ENCODE data around the gene MVK.

Gene MVK

GRCh38 chr12:109573029-109573913, at the start of gene MVK, which contains the start of gene MMAB:
MVK (plus strand) TSS chr12:109573794; CDS start chr12:109574823, 1,029 bp downstream.
MMAB (minus strand) TSS chr12:109573504; CDS start chr12:109573480, 24 bp downstream.
- H3K27ac ChIP-seq (ENCODE audit: low read depth, low read length): peak within 1 kb of the TSS; percentile 56
- H3K9ac ChIP-seq (ENCODE audit: low read length): peak within 1 kb of the TSS; percentile 33
- no peaks in the 10 kb centered on the region for H3K27me3 ChIP-seq (ENCODE audit: control insufficient read depth, insufficient read depth, low read length)
- peaks cover 8% of the 10 kb centered on the region for H3K36me3 ChIP-seq (ENCODE audit: control insufficient read depth, insufficient read depth, low read length)
- peak within 1 kb of the TSS; percentile 83 for H3K4me3 ChIP-seq (ENCODE audit: low read length)
- peaks cover 9% of the 10 kb centered on the region for H3K4me1 ChIP-seq (ENCODE audit: control insufficient read depth, insufficient read depth, low read length)

- Histone ChIP-seq H3K36me3 (ENCODE audit: control insufficient read depth, insufficient read depth, low read length) (peaks cover 48% of the 10 kb centered on the region), H3K27me3 (ENCODE audit: control insufficient read depth, insufficient read depth, low read length) (no peaks in the 10 kb centered on the region), H3K4me3 (ENCODE audit: low read length) (no peak overlapping the region), H3K4me1 (ENCODE audit: control insufficient read depth, insufficient read depth, low read length) (peaks cover 4% of the 10 kb centered on the region), H3K9ac (ENCODE audit: low read length) (no peak overlapping the region), H3K27ac (ENCODE audit: low read depth, low read length) (no peak overlapping the region)
Measured at GRCh38 chr12:109524466-109525278, 48.9 kb upstream of the MVK start.

GRCh38 chr12:109525279-109525585, 48.4 kb upstream of the MVK start:
- H3K4me1 ChIP-seq (ENCODE audit: control insufficient read depth, insufficient read depth, low read length): peaks cover 4% of the 10 kb centered on the region
- no peaks in the 10 kb centered on the region for H3K27me3 ChIP-seq (ENCODE audit: control insufficient read depth, insufficient read depth, low read length)
- no peak overlapping the region for H3K27ac ChIP-seq (ENCODE audit: low read depth, low read length)
- H3K9ac ChIP-seq (ENCODE audit: low read length): no peak overlapping the region
- H3K4me3 ChIP-seq (ENCODE audit: low read length): no peak overlapping the region
- peaks cover 50% of the 10 kb centered on the region for H3K36me3 ChIP-seq (ENCODE audit: control insufficient read depth, insufficient read depth, low read length)

GRCh38 chr12:109527489-109528123, 46.0 kb upstream of the MVK start:
- Histone ChIP-seq H3K4me3 (ENCODE audit: low read length) (no peak overlapping the region), H3K27ac (ENCODE audit: low read depth, low read length) (no peak overlapping the region), H3K4me1 (ENCODE audit: control insufficient read depth, insufficient read depth, low read length) (peaks cover 4% of the 10 kb centered on the region), H3K36me3 (ENCODE audit: control insufficient read depth, insufficient read depth, low read length) (peaks cover 48% of the 10 kb centered on the region), H3K27me3 (ENCODE audit: control insufficient read depth, insufficient read depth, low read length) (no peaks in the 10 kb centered on the region), H3K9ac (ENCODE audit: low read length) (no peak overlapping the region)

DNA sequence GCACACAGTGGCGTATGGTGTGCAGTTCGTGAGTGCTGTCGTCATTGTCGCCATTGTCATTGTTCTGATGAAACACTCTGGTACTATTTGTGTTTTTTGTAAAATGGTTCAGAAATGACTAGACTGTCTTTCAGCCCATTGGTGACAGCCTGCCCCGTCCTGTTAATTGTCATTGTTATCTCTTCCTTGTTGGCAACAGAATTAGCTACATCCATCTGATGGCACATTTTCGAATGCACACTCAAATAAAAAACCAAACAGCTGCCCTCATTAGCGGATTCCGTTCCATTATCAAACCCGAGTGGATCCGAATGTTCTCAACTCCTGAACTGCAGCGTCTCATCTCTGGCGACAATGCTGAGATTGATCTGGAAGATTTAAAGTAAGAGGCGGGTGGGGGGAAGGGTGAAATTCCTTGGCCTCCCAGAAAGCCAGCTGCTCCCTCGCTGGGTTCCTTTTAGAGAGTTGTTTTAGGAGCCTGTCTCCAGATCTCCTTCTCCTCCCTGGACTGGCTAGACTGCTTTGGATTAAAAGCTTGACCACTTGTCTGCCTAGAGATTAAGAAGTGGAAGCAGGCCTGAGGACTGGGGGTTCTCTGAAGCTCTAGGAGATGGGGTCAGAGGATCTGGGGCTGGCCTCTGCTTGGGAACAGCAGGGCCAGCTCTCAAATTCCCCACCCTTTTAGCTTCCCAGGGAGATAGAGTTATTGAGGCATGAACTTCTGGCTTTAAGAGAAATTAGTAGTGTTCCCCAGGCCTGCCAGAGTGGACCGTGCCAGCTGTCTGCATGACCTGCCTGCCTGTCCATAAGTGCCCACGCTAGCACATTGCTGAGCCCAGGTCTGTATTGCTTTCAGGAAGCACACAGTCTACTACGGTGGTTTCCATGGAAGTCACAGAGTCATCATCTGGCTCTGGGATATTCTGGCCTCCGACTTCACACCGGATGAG, 43.6 kb upstream of the MVK start:
- Histone ChIP-seq H3K4me3 (ENCODE audit: low read length) (no peak overlapping the region), H3K27ac (ENCODE audit: low read depth, low read length) (no peak overlapping the region), H3K4me1 (ENCODE audit: control insufficient read depth, insufficient read depth, low read length) (no peaks in the 10 kb centered on the region), H3K27me3 (ENCODE audit: control insufficient read depth, insufficient read depth, low read length) (no peaks in the 10 kb centered on the region), H3K9ac (ENCODE audit: low read length) (no peak overlapping the region), H3K36me3 (ENCODE audit: control insufficient read depth, insufficient read depth, low read length) (peaks cover 32% of the 10 kb centered on the region)

GRCh38 chr12:109531411-109531810, 42.2 kb upstream of the MVK start:
- Histone ChIP-seq H3K4me1 (ENCODE audit: control insufficient read depth, insufficient read depth, low read length) (no peaks in the 10 kb centered on the region), H3K27me3 (ENCODE audit: control insufficient read depth, insufficient read depth, low read length) (no peaks in the 10 kb centered on the region), H3K4me3 (ENCODE audit: low read length) (no peak overlapping the region), H3K36me3 (ENCODE audit: control insufficient read depth, insufficient read depth, low read length) (peaks cover 32% of the 10 kb centered on the region), H3K9ac (ENCODE audit: low read length) (no peak overlapping the region), H3K27ac (ENCODE audit: low read depth, low read length) (no peak overlapping the region)

DNA sequence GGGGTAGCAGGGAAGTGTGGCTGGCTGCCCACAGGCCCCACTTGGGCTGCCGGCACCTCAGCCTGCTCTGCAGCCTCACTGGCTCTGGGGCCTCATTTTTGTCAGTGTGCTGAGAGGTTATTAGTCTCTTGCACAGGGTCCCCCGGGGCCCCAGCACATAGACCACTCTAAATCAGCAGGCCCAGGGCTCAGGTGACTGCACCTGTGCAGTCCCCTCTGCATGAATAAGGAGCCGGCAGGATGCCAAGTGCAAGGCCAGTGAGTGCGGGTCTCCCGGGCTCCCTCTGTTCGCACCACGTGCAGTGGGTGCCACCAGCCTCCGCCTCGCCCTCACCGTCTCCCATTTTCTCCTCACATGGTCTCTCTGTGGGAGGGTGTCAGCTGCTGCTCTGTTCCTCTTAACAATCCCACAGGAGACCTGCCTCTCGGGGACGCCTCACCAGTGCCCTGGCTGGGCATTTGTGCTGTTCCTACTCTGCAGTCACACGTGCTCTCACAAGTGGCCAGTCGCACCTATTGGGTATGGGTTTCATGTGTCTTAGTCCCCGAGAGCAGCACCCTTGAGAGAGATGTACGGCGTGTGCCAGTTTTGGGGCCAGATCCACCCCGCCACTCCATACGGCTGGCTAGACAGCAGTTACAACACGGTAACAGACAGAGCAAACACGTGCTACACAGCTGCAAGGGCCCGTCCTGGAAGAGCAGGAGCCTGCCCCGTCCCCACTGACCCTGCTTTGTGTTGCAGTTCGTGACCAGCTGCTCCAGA, 40.7 kb upstream of the MVK start:
- no peak overlapping the region for H3K9ac ChIP-seq (ENCODE audit: low read length)
- H3K4me1 ChIP-seq (ENCODE audit: control insufficient read depth, insufficient read depth, low read length): no peaks in the 10 kb centered on the region
- no peak overlapping the region for H3K4me3 ChIP-seq (ENCODE audit: low read length)
- no peak overlapping the region for H3K27ac ChIP-seq (ENCODE audit: low read depth, low read length)
- peaks cover 26% of the 10 kb centered on the region for H3K36me3 ChIP-seq (ENCODE audit: control insufficient read depth, insufficient read depth, low read length)
- no peaks in the 10 kb centered on the region for H3K27me3 ChIP-seq (ENCODE audit: control insufficient read depth, insufficient read depth, low read length)

GRCh38 chr12:109533487-109533740, 40.2 kb upstream of the MVK start:
- H3K36me3 ChIP-seq (ENCODE audit: control insufficient read depth, insufficient read depth, low read length): peaks cover 24% of the 10 kb centered on the region

DNA sequence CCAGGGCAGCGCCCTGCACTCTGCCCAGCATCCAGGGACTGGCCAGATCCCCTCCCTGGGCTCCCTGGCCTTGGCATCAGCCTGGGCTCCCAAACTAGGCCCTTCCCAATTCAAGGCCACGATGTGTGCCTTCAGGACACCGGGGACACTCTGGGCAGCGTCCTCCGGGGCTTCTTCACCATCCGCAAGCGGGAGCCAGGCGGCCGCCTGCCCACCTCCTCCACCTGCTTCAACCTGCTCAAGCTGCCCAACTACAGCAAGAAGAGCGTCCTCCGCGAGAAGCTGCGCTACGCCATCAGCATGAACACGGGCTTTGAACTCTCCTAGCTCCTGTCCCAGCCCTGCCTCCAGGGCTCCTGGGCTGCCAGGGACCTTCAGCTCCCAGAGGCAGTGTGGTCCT, 39.1 kb upstream of the MVK start:
- no peak overlapping the region for H3K4me3 ChIP-seq (ENCODE audit: low read length)
- no peaks in the 10 kb centered on the region for H3K4me1 ChIP-seq (ENCODE audit: control insufficient read depth, insufficient read depth, low read length)
- peaks cover 24% of the 10 kb centered on the region for H3K36me3 ChIP-seq (ENCODE audit: control insufficient read depth, insufficient read depth, low read length)
- no peak overlapping the region for H3K9ac ChIP-seq (ENCODE audit: low read length)
- H3K27me3 ChIP-seq (ENCODE audit: control insufficient read depth, insufficient read depth, low read length): no peaks in the 10 kb centered on the region
- no peak overlapping the region for H3K27ac ChIP-seq (ENCODE audit: low read depth, low read length)

More at GRCh38 chr12:109533487-109533740, 40.2 kb upstream of the MVK start:
- Histone ChIP-seq H3K4me1 (ENCODE audit: control insufficient read depth, insufficient read depth, low read length) (no peaks in the 10 kb centered on the region), H3K27ac (ENCODE audit: low read depth, low read length) (no peak overlapping the region), H3K9ac (ENCODE audit: low read length) (no peak overlapping the region), H3K4me3 (ENCODE audit: low read length) (no peak overlapping the region), H3K27me3 (ENCODE audit: control insufficient read depth, insufficient read depth, low read length) (no peaks in the 10 kb centered on the region)

- Histone ChIP-seq H3K9ac (ENCODE audit: low read length) (no peak overlapping the region), H3K36me3 (ENCODE audit: control insufficient read depth, insufficient read depth, low read length) (peaks cover 20% of the 10 kb centered on the region), H3K4me3 (ENCODE audit: low read length) (no peak overlapping the region), H3K4me1 (ENCODE audit: control insufficient read depth, insufficient read depth, low read length) (no peaks in the 10 kb centered on the region), H3K27ac (ENCODE audit: low read depth, low read length) (no peak overlapping the region), H3K27me3 (ENCODE audit: control insufficient read depth, insufficient read depth, low read length) (no peaks in the 10 kb centered on the region)
Measured at GRCh38 chr12:109535231-109535862, 38.2 kb upstream of the MVK start.

- Histone ChIP-seq H3K27me3 (ENCODE audit: control insufficient read depth, insufficient read depth, low read length) (no peaks in the 10 kb centered on the region), H3K9ac (ENCODE audit: low read length) (no peak overlapping the region), H3K36me3 (ENCODE audit: control insufficient read depth, insufficient read depth, low read length) (peaks cover 16% of the 10 kb centered on the region), H3K4me3 (ENCODE audit: low read length) (no peak overlapping the region), H3K4me1 (ENCODE audit: control insufficient read depth, insufficient read depth, low read length) (no peaks in the 10 kb centered on the region), H3K27ac (ENCODE audit: low read depth, low read length) (no peak overlapping the region)
Measured at GRCh38 chr12:109535863-109536250, 37.7 kb upstream of the MVK start.
